Airway epithelial cell (primary cell): Measurements from ENCODE around the gene PCDHGB1. TPM values are rescaled to one million over a fixed set of nuclear protein-coding genes. Genes with fewer than 3 reads are reported as not detected.

Experiments
- total RNA-seq: library from RNA; depleted of rRNA; stranded (reverse); fragments of >200 nt; gene quantifications from 2 replicates; pipeline ENCODE4 v1.2.3, GENCODE V29; 2015

The PCDHGB1 gene
- total RNA-seq, 1 donor from 2014 or later, result not detected

GRCh38 chr5:141397756-141398551, 48.1 kb downstream of the PCDHGB1 start, which contains the start of gene PCDHGB5:
Gene PCDHGB5 (plus strand): TSS chr5:141397947. CDS start chr5:141398128, 181 bp downstream.

Other genes starting within 250 kb of the PCDHGB1 start
- 0.05 TPM in 1 of 2 replicates, not detected in the other for gene PCDHB3, start 249.6 kb upstream of the PCDHGB1 start, total RNA-seq
- gene PCDHB4, start 228.3 kb upstream of the PCDHGB1 start, total RNA-seq, result not detected in 2 replicates
- 0.63 TPM in 1 of 2 replicates, not detected in the other for gene PCDHB5, start 214.9 kb upstream of the PCDHGB1 start, total RNA-seq
- 0.14 TPM in 1 of 2 replicates, not detected in the other for gene PCDHB6, start 200.0 kb upstream of the PCDHGB1 start, total RNA-seq
- not detected in 2 replicates for gene PCDHB7, start 177.5 kb upstream of the PCDHGB1 start, total RNA-seq
- gene PCDHB8, start 172.3 kb upstream of the PCDHGB1 start, total RNA-seq, result 0.07 TPM in 1 of 2 replicates, not detected in the other
- 0.07 and 0.14 TPM in 2 replicates for gene PCDHB16, start 167.7 kb upstream of the PCDHGB1 start, total RNA-seq
- 0.07 TPM in 1 of 2 replicates, not detected in the other for gene PCDHB9, start 162.9 kb upstream of the PCDHGB1 start, total RNA-seq
- 0.05 and 0.21 TPM in 2 replicates for gene PCDHB10, start 157.7 kb upstream of the PCDHGB1 start, total RNA-seq
- gene PCDHB11, start 150.5 kb upstream of the PCDHGB1 start, total RNA-seq, result 0.09 TPM in 1 of 2 replicates, not detected in the other
- 0.05 and 0.07 TPM in 2 replicates for gene PCDHB12, start 141.4 kb upstream of the PCDHGB1 start, total RNA-seq
- 0.09 and 0.14 TPM in 2 replicates for gene PCDHB13, start 136.2 kb upstream of the PCDHGB1 start, total RNA-seq
- 0.21 and 0.65 TPM in 2 replicates for gene PCDHB14, start 126.8 kb upstream of the PCDHGB1 start, total RNA-seq
- gene PCDHB15, start 104.7 kb upstream of the PCDHGB1 start, total RNA-seq, result 0.07 and 0.28 TPM in 2 replicates
- gene SLC25A2, start 46.0 kb upstream of the PCDHGB1 start, total RNA-seq, result not detected in 2 replicates
- 28.8 and 30.0 TPM in 2 replicates for gene TAF7, start 29.3 kb upstream of the PCDHGB1 start, total RNA-seq
- 0.28 TPM in 1 of 2 replicates, not detected in the other for gene PCDHGA1, start 19.6 kb upstream of the PCDHGB1 start, total RNA-seq
- gene PCDHGA2, start 11.3 kb upstream of the PCDHGB1 start, total RNA-seq, result 0.42 and 0.79 TPM in 2 replicates
- 0.14 and 0.21 TPM in 2 replicates for gene PCDHGA3, start 6.3 kb upstream of the PCDHGB1 start, total RNA-seq
- gene PCDHGA4, start 4.9 kb downstream of the PCDHGB1 start, total RNA-seq, result 0.23 and 0.63 TPM in 2 replicates
- 0.42 TPM in 1 of 2 replicates, not detected in the other for gene PCDHGB2, start 9.9 kb downstream of the PCDHGB1 start, total RNA-seq
- gene PCDHGA5, start 14.1 kb downstream of the PCDHGB1 start, total RNA-seq, result 0.05 and 0.07 TPM in 2 replicates
- gene PCDHGB3, start 20.1 kb downstream of the PCDHGB1 start, total RNA-seq, result 0.35 and 0.46 TPM in 2 replicates
- gene PCDHGA6, start 23.8 kb downstream of the PCDHGB1 start, total RNA-seq, result 0.37 and 0.63 TPM in 2 replicates
- gene PCDHGA7, start 32.6 kb downstream of the PCDHGB1 start, total RNA-seq, result 0.92 and 1.2 TPM in 2 replicates
- 2.2 and 3.0 TPM in 2 replicates for gene PCDHGB4, start 37.6 kb downstream of the PCDHGB1 start, total RNA-seq
- gene PCDHGA8, start 42.5 kb downstream of the PCDHGB1 start, total RNA-seq, result 0.35 and 0.51 TPM in 2 replicates
- gene PCDHGB5, start 47.8 kb downstream of the PCDHGB1 start, total RNA-seq, result 6.1 and 7.2 TPM in 2 replicates
- gene PCDHGA9, start 52.7 kb downstream of the PCDHGB1 start, total RNA-seq, result 1.2 and 1.8 TPM in 2 replicates
- 1.1 and 1.5 TPM in 2 replicates for gene PCDHGB6, start 57.9 kb downstream of the PCDHGB1 start, total RNA-seq
- 4.7 and 6.2 TPM in 2 replicates for gene PCDHGA10, start 62.9 kb downstream of the PCDHGB1 start, total RNA-seq
- gene PCDHGB7, start 67.6 kb downstream of the PCDHGB1 start, total RNA-seq, result 3.2 and 4.1 TPM in 2 replicates
- gene PCDHGA11, start 71.0 kb downstream of the PCDHGB1 start, total RNA-seq, result 3.3 and 5.2 TPM in 2 replicates
- gene PCDHGA12, start 80.4 kb downstream of the PCDHGB1 start, total RNA-seq, result 4.7 and 5.6 TPM in 2 replicates
- 21.0 and 27.2 TPM in 2 replicates for gene PCDHGC3, start 125.9 kb downstream of the PCDHGB1 start, total RNA-seq
- 0.05 and 0.21 TPM in 2 replicates for gene PCDHGC4, start 134.9 kb downstream of the PCDHGB1 start, total RNA-seq
- gene PCDHGC5, start 139.0 kb downstream of the PCDHGB1 start, total RNA-seq, result 0.79 and 1.1 TPM in 2 replicates